ENCODE measurements around the gene PCGF5. TPM values are rescaled to one million over a fixed set of nuclear protein-coding genes. Genes with fewer than 3 reads are reported as not detected.
A peak's percentile ranks its signal among the peaks of the same experiment; 100 is the strongest.
"Not testable (repeated sequence)": the region's sequence is repeated elsewhere in the genome, so short reads cannot be mapped to it uniquely, and the experiment has no call there.

Gene PCGF5
- total RNA-seq, 2 experiments from 2014 or later = 49.3 to 62.0 TPM

GRCh38 chr10:91251430-91252056 is 31.1 kb downstream of the PCGF5 start:
- ChIA-PET POLR2A (no interaction called here), CTCF (interaction anchor here (0.7 to 2.9 kb wide), 12 partner anchors 13 to 380 kb away, joined by 3 to 14 read pairs (median 4); partner anchors contain the start of gene RPP30)
- Mint-ChIP-seq H3K4me1 (peaks cover 10% of the 10 kb centered on the region), H3K27ac (no peak overlapping the region), H3K36me3 (ENCODE audit: low read depth) (peaks cover 53% of the 10 kb centered on the region), H3K9me3 (peaks cover 4% of the 10 kb centered on the region), H3K4me3 (no peak overlapping the region), H3K27me3 (no peaks in the 10 kb centered on the region)
- peak; percentile 65 for DNase-seq

GRCh38 chr10:91253300-91253699 is 32.8 kb downstream of the PCGF5 start:
- no peak for DNase-seq
- Mint-ChIP-seq H3K27ac (no peak overlapping the region), H3K4me1 (peaks cover 11% of the 10 kb centered on the region), H3K36me3 (ENCODE audit: low read depth) (peaks cover 68% of the 10 kb centered on the region), H3K9me3 (peaks cover 4% of the 10 kb centered on the region), H3K4me3 (no peak overlapping the region), H3K27me3 (no peaks in the 10 kb centered on the region)
- POLR2A ChIA-PET = no interaction called here
- CTCF ChIA-PET = no interaction called here

GRCh38 chr10:91257310-91257709 is 36.8 kb downstream of the PCGF5 start:
- CTCF ChIA-PET = no interaction called here
- DNase-seq = no peak
- Mint-ChIP-seq H3K27ac (no peak overlapping the region), H3K36me3 (ENCODE audit: low read depth) (peaks cover 74% of the 10 kb centered on the region), H3K27me3 (no peaks in the 10 kb centered on the region), H3K9me3 (peaks cover 6% of the 10 kb centered on the region), H3K4me1 (peaks cover 5% of the 10 kb centered on the region), H3K4me3 (no peak overlapping the region)
- POLR2A ChIA-PET = no interaction called here

GRCh38 chr10:91260417-91260816 is 40.0 kb downstream of the PCGF5 start:
- H3K4me1 Mint-ChIP-seq, H3K4me3 Mint-ChIP-seq, H3K27me3 Mint-ChIP-seq, POLR2A ChIA-PET, DNase-seq, H3K27ac Mint-ChIP-seq, CTCF ChIA-PET, H3K9me3 Mint-ChIP-seq: not testable (repeated sequence)
- H3K36me3 Mint-ChIP-seq (ENCODE audit: low read depth) = peaks cover 53% of the 10 kb centered on the region

- Mint-ChIP-seq H3K27ac (no peak overlapping the region), H3K4me3 (no peak overlapping the region), H3K27me3 (no peaks in the 10 kb centered on the region), H3K36me3 (ENCODE audit: low read depth) (peaks cover 29% of the 10 kb centered on the region), H3K4me1 (no peaks in the 10 kb centered on the region), H3K9me3 (no peaks in the 10 kb centered on the region)
- ChIA-PET CTCF (interaction anchor here (1.1 to 1.9 kb wide), 3 partner anchors 11 to 27 kb away, joined by 3 to 4 read pairs (median 3); no protein-coding TSS in a partner anchor), POLR2A (no interaction called here)
- DNase-seq = no peak
Measured at GRCh38 chr10:91271886-91272285, 51.4 kb downstream of the PCGF5 start.

GRCh38 chr10:91284486-91285090 is 64.1 kb downstream of the PCGF5 start:
- DNase-seq = no peak
- Mint-ChIP-seq H3K27ac (no peak overlapping the region), H3K27me3 (no peaks in the 10 kb centered on the region), H3K9me3 (no peaks in the 10 kb centered on the region), H3K4me1 (no peaks in the 10 kb centered on the region), H3K36me3 (ENCODE audit: low read depth) (peaks cover 2% of the 10 kb centered on the region), H3K4me3 (no peak overlapping the region)
- CTCF ChIA-PET = interaction anchor here (0.8 to 1.5 kb wide), 3 partner anchors 8 to 13 kb away, joined by 3 read pairs; no protein-coding TSS in a partner anchor
- POLR2A ChIA-PET = no interaction called here

- ChIA-PET POLR2A (no interaction called here), CTCF (interaction anchor here (1.2 to 3.0 kb wide), 2 partner anchors 12 to 283 kb away, joined by 4 to 16 read pairs; no protein-coding TSS in a partner anchor)
- Mint-ChIP-seq H3K27ac (no peak overlapping the region), H3K4me1 (no peaks in the 10 kb centered on the region), H3K4me3 (no peak overlapping the region), H3K9me3 (no peaks in the 10 kb centered on the region), H3K36me3 (ENCODE audit: low read depth) (peaks cover 2% of the 10 kb centered on the region), H3K27me3 (no peaks in the 10 kb centered on the region)
- DNase-seq = no peak
Measured at GRCh38 chr10:91286572-91286971, 66.1 kb downstream of the PCGF5 start.

GRCh38 chr10:91287276-91287675 is 66.8 kb downstream of the PCGF5 start:
- Mint-ChIP-seq H3K9me3 (no peaks in the 10 kb centered on the region), H3K27ac (no peak overlapping the region), H3K36me3 (ENCODE audit: low read depth) (no peaks in the 10 kb centered on the region), H3K4me3 (no peak overlapping the region), H3K27me3 (no peaks in the 10 kb centered on the region), H3K4me1 (no peaks in the 10 kb centered on the region)
- no peak for DNase-seq
- CTCF ChIA-PET = interaction anchor here (1.2 to 3.0 kb wide), 2 partner anchors 11 to 283 kb away, joined by 4 to 16 read pairs; no protein-coding TSS in a partner anchor
- POLR2A ChIA-PET = no interaction called here

- Mint-ChIP-seq H3K4me3 (no peak overlapping the region), H3K9me3 (no peaks in the 10 kb centered on the region), H3K4me1 (no peaks in the 10 kb centered on the region), H3K36me3 (ENCODE audit: low read depth) (no peaks in the 10 kb centered on the region), H3K27ac (peak overlapping the region; percentile 6), H3K27me3 (no peaks in the 10 kb centered on the region)
- DNase-seq = no peak
- ChIA-PET POLR2A (no interaction called here), CTCF (interaction anchor here (1.2 to 3.0 kb wide), 2 partner anchors 11 to 284 kb away, joined by 4 to 16 read pairs; no protein-coding TSS in a partner anchor)
Measured at GRCh38 chr10:91287912-91288311, 67.4 kb downstream of the PCGF5 start.

- DNase-seq = no peak
- H3K4me1 Mint-ChIP-seq = no peaks in the 10 kb centered on the region
- no peak overlapping the region for H3K27ac Mint-ChIP-seq
- no peak overlapping the region for H3K4me3 Mint-ChIP-seq
- peaks cover 1% of the 10 kb centered on the region for H3K27me3 Mint-ChIP-seq
- CTCF ChIA-PET = interaction anchor here (0.6 to 3.0 kb wide), 2 partner anchors 9 to 352 kb away, joined by 5 to 16 read pairs; no protein-coding TSS in a partner anchor
- H3K9me3 Mint-ChIP-seq = no peaks in the 10 kb centered on the region
- H3K36me3 Mint-ChIP-seq (ENCODE audit: low read depth) = no peaks in the 10 kb centered on the region
- POLR2A ChIA-PET = no interaction called here
Measured at GRCh38 chr10:91289305-91289704, 68.8 kb downstream of the PCGF5 start.

- Mint-ChIP-seq H3K9me3 (no peaks in the 10 kb centered on the region), H3K4me3 (no peak overlapping the region), H3K27ac (no peak overlapping the region), H3K27me3 (peaks cover 8% of the 10 kb centered on the region), H3K36me3 (ENCODE audit: low read depth) (no peaks in the 10 kb centered on the region), H3K4me1 (no peaks in the 10 kb centered on the region)
- ChIA-PET POLR2A (no interaction called here), CTCF (no interaction called here)
- DNase-seq = no peak
Measured at GRCh38 chr10:91290607-91291006, 70.1 kb downstream of the PCGF5 start.

GRCh38 chr10:91294134-91294906 is 73.9 kb downstream of the PCGF5 start:
- no peak for DNase-seq
- ChIA-PET POLR2A (no interaction called here), CTCF (interaction anchor here (0.7 kb wide), 1 partner anchor 10 kb away, joined by 3 read pairs; no protein-coding TSS in a partner anchor)
- H3K27me3 Mint-ChIP-seq = peaks cover 20% of the 10 kb centered on the region
- H3K4me3 Mint-ChIP-seq = no peak overlapping the region
- peaks cover 17% of the 10 kb centered on the region for H3K4me1 Mint-ChIP-seq
- no peak overlapping the region for H3K27ac Mint-ChIP-seq
- no peaks in the 10 kb centered on the region for H3K36me3 Mint-ChIP-seq (ENCODE audit: low read depth)
- H3K9me3 Mint-ChIP-seq = no peaks in the 10 kb centered on the region

GRCh38 chr10:91295346-91295745 is 74.9 kb downstream of the PCGF5 start:
- Mint-ChIP-seq H3K36me3 (ENCODE audit: low read depth) (no peaks in the 10 kb centered on the region), H3K27ac (no peak overlapping the region), H3K4me3 (no peak overlapping the region), H3K27me3 (peaks cover 20% of the 10 kb centered on the region), H3K4me1 (peaks cover 17% of the 10 kb centered on the region), H3K9me3 (no peaks in the 10 kb centered on the region)
- ChIA-PET POLR2A (no interaction called here), CTCF (no interaction called here)
- no peak for DNase-seq

Measured in activated CD4-positive, alpha-beta T cell treated with anti-CD3 and anti-CD28 coated beads, Interleukin-2, amount 10 ng/mL, durations not matched to agents 7 days and 5 days (primary cell).